Esophagus muscularis mucosa (tissue), 4 donors: ENCODE data around the gene ADRB2. TPM values are rescaled to one million over a fixed set of nuclear protein-coding genes. Genes with fewer than 3 reads are reported as not detected.

Source experiments
- DNase-seq: peaks from one replicate; pipeline ENCODE4 v3.0.0-alpha.2; 2017; ENCODE audit errors: extremely low spot score
- H3K27ac ChIP-seq, 4 donors: fragments of 200-600 bp; sonication (generic); replicated peaks in 1 of 4; 1 replicate in 3 of 4; 2 replicates in 1 of 4; pipeline ENCODE4 v1.5.1; 2016 to 2019; ENCODE audit warnings: mild to moderate bottlenecking in 1 of 4
- H3K27me3 ChIP-seq, 4 donors: fragments of 200-600 bp; sonication (generic); one replicate each; pipeline versions ENCODE4 v1.5.1 to v1.6.0; 2016 to 2019
- H3K36me3 ChIP-seq, 4 donors: fragments of 200-600 bp; sonication (generic); one replicate each; pipeline ENCODE4 v1.5.1; 2016 to 2019
- H3K4me1 ChIP-seq, 4 donors: fragments of 200-600 bp; sonication (generic); one replicate each; pipeline ENCODE4 v1.5.1; 2016 to 2019
- H3K4me3 ChIP-seq, 4 donors: fragments of 200-600 bp; sonication (generic); 1 replicate in 2 of 4; 2 replicates in 2 of 4; pipeline ENCODE4 v1.5.1; 2016 to 2019; ENCODE audit warnings: mild to moderate bottlenecking in 4 of 4, moderate library complexity in 1 of 4
- H3K9me3 ChIP-seq, 4 donors: fragments of 200-600 bp; sonication (generic); 1 replicate in 3 of 4; 2 replicates in 1 of 4; pipeline ENCODE4 v1.5.1; 2016 to 2019
- CTCF ChIP-seq, 3 experiments: fragments of 200-600 bp in 2 of 3; fragments of 450-650 bp in 1 of 3; sonication (generic) in 2 of 3; IDR thresholded peaks; one replicate each; pipeline ENCODE4 v1.5.1; 2017 to 2019; ENCODE audit warnings: antibody characterized with exemption in 3 of 3, mild to moderate bottlenecking in 2 of 3, moderate library complexity in 1 of 3
- EP300 ChIP-seq: sonication (generic); formaldehyde crosslinking; IDR thresholded peaks from one replicate; pipeline ENCODE4 v1.6.1; 2017; ENCODE audit warnings: antibody characterized with exemption
- POLR2A ChIP-seq: fragments of 450-650 bp; IDR thresholded peaks from one replicate; pipeline ENCODE4 v1.6.1; 2017; ENCODE audit warnings: antibody characterized with exemption, moderate library complexity, mild to moderate bottlenecking, low read depth
- POLR2AphosphoS5 ChIP-seq, 2 donors: sonication (generic); formaldehyde crosslinking; IDR thresholded peaks; one replicate each; pipeline ENCODE4 v1.6.1; 2017; ENCODE audit warnings: antibody characterized with exemption in 2 of 2
- WGBS: methylation state at CpG from one replicate; pipeline ENCODE4 v1.1.5; 2018; 5-methylcytosine and 5-hydroxymethylcytosine counted together
- intact Hi-C: fragments of 100-400 bp; cut with DNase I; formaldehyde crosslinking; loops from one replicate; pipeline ENCODE4 v1.15.1; 2023
- total RNA-seq, 4 donors: library from RNA; depleted of rRNA; stranded (reverse); fragments of >200 nt; gene quantifications; one replicate each; pipeline versions ENCODE4 v1.1.0 to v1.2.1, GENCODE V29; 2016

The ADRB2 gene
- total RNA-seq, 4 donors from 2014 or later, result 4.2 to 6.1 (median 4.9) TPM

GRCh38 chr5:148853868-148854267 is 27.5 kb downstream of the ADRB2 start:
- H3K4me3 ChIP-seq, result no peak overlapping the region
- H3K36me3 ChIP-seq, result no peaks in the 10 kb centered on the region
- WGBS, result 98% methylated on average over 2 of the region's 2 CpGs
- H3K27me3 ChIP-seq, result no peaks in the 10 kb centered on the region
- H3K4me1 ChIP-seq, result peaks cover 0 to 22% (median 5%) of the 10 kb centered on the region in 4 donors
- H3K9me3 ChIP-seq, result no peaks in the 10 kb centered on the region
- no peak overlapping the region for H3K27ac ChIP-seq
- intact Hi-C loops, result no loop called here
- DNase-seq, result no peak
- no peak for TF ChIP-seq POLR2AphosphoS5 (IDR thresholded peaks at IDR 0.05)
- no peak for TF ChIP-seq EP300
- no peak for TF ChIP-seq POLR2A
- no peak for TF ChIP-seq CTCF (IDR thresholded peaks at IDR 0.05)

GRCh38 chr5:148855249-148856008 is 29.0 kb downstream of the ADRB2 start:
- Histone ChIP-seq H3K4me1 (peaks cover 0 to 27% (median 8%) of the 10 kb centered on the region in 4 donors), H3K27ac (no peak overlapping the region), H3K4me3 (no peak overlapping the region), H3K27me3 (no peaks in the 10 kb centered on the region), H3K36me3 (no peaks in the 10 kb centered on the region), H3K9me3 (no peaks in the 10 kb centered on the region)
- 89% methylated on average over 5 of the region's 5 CpGs for WGBS
- no peak for TF ChIP-seq EP300
- no peak for TF ChIP-seq POLR2A
- no peak for TF ChIP-seq POLR2AphosphoS5 (IDR thresholded peaks at IDR 0.05)
- no peak for TF ChIP-seq CTCF (IDR thresholded peaks at IDR 0.05)
- intact Hi-C loops, result no loop called here
- no peak for DNase-seq

GRCh38 chr5:148856009-148856367 is 29.6 kb downstream of the ADRB2 start:
- peaks cover 0 to 27% (median 8%) of the 10 kb centered on the region in 4 donors for H3K4me1 ChIP-seq
- DNase-seq, result no peak
- H3K27me3 ChIP-seq, result no peaks in the 10 kb centered on the region
- no peaks in the 10 kb centered on the region for H3K36me3 ChIP-seq
- no peak for TF ChIP-seq POLR2AphosphoS5 (IDR thresholded peaks at IDR 0.05)
- no peak for TF ChIP-seq EP300
- no peak for TF ChIP-seq POLR2A
- no peak for TF ChIP-seq CTCF (IDR thresholded peaks at IDR 0.05)
- no peak overlapping the region for H3K27ac ChIP-seq
- WGBS, result 71% methylated on average over 2 of the region's 2 CpGs
- H3K4me3 ChIP-seq, result no peak overlapping the region
- no peaks in the 10 kb centered on the region for H3K9me3 ChIP-seq
- intact Hi-C loops, result no loop called here

- peaks cover 0 to 27% (median 8%) of the 10 kb centered on the region in 4 donors for H3K4me1 ChIP-seq
- no peak overlapping the region for H3K4me3 ChIP-seq
- intact Hi-C loops, result no loop called here
- H3K36me3 ChIP-seq, result no peaks in the 10 kb centered on the region
- no peaks in the 10 kb centered on the region for H3K27me3 ChIP-seq
- TF ChIP-seq POLR2A (no peak), EP300 (no peak), POLR2AphosphoS5 (IDR thresholded peaks at IDR 0.05) (no peak), CTCF (IDR thresholded peaks at IDR 0.05) (no peak)
- H3K9me3 ChIP-seq, result no peaks in the 10 kb centered on the region
- no peak overlapping the region for H3K27ac ChIP-seq
- DNase-seq, result no peak
- 89% methylated on average over 1 of the region's 1 CpG for WGBS
These were observed 30.0 kb downstream of the ADRB2 start for GRCh38 chr5:148856424-148856823.
